SKM-1 treated with dmso at 0.1 percent for 144 hours (cell line): Measurements from ENCODE around the gene PGAM2.
"Not testable (repeated sequence)": the region's sequence is repeated elsewhere in the genome, so short reads cannot be mapped to it uniquely, and the experiment has no call there.

Experiments
- DNase-seq: peaks from one replicate; lab custom pipeline; 2025; ENCODE audit not compliant: unreplicated experiment; lab: John Stamatoyannopoulos, UW

Gene PGAM2

DNA sequence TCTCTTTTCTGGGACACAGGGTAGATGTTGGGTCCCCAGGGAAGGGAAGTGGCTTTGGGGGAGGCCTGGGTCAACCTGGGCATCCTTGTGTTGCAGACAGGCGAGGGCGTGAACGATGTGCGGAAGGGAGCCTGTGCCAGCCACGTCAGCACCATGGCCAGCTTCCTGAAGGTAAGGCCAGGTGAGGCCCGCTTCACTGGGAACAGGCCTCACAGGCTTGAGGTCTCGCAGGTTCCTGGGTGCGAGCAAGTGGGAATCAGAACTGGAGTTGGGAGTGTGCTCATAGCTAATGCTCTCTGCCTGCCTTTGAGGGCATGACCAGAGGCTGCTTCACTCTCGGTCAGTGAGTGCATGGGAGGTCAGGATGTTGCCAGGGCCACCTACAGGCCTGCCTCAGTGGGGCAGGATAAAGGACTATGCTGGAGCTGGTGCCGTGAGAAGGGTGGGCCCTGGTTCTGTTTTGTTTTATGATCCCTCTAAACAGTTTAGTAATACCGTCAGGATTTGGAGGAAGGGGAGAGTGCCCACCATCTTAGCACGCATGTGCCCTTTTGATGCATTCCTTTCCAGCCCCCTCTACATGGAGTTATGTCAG, 12.5 kb downstream of the PGAM2 start:
- DNase-seq = no peak

DNA sequence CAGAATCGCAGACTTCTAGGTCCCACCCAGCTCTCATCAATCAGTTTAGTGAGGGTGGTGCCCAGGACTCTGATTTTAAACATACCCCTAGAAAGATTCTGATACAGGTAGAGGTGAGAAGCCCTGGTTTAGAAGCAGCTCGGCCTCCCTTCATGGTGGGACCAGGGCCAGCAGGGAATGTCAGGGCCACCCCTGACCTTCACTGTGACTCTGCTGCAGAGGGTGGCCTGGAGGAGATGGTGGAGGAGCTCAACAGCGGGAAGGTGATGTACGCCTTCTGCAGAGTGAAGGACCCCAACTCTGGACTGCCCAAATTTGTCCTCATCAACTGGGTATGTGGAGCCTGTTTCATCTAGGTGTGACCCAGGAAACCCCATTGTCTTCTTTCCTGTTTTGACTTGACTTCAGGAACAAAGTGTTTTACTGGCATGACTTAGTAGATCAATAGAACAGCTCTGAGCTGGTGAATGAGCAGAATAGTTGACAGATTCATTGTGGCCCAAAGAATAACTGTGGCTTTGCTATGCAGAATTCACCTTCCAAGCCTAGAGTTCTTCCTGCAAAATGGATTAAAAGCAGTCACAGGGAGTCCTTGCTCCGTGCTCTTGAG, 13.7 kb downstream of the PGAM2 start:
- no peak for DNase-seq

DNA sequence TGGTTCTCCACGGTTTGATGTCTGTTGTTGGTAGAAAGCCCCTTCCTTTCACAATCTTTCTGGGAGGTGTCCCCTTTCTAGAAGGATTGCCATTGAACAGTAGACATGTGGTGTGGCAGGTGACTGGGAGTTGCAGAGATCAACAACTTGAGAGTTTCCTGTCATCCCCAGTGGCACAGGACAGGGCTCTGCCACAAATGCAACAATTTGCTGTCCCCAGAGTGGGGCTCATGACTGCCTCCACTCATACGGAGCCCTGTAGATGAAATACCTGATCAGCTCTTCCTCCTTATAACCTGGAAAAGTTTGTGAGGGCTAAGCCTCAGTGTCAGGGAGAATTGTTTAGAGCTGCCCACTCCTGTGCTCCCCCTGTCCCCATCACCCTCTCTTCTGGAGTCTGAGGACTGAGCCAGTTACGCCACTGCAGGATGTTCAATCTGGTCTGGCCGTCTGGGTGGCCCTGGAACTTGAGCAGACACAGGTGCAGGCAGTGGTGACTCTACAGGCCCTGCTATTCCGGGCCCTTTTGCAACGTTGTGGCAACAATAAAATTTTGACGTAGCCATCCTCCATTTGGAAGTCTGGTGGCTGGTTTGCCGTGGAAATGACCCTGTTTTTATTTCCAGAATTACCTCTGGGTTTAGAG, 14.3 kb downstream of the PGAM2 start:
- no peak for DNase-seq

DNA sequence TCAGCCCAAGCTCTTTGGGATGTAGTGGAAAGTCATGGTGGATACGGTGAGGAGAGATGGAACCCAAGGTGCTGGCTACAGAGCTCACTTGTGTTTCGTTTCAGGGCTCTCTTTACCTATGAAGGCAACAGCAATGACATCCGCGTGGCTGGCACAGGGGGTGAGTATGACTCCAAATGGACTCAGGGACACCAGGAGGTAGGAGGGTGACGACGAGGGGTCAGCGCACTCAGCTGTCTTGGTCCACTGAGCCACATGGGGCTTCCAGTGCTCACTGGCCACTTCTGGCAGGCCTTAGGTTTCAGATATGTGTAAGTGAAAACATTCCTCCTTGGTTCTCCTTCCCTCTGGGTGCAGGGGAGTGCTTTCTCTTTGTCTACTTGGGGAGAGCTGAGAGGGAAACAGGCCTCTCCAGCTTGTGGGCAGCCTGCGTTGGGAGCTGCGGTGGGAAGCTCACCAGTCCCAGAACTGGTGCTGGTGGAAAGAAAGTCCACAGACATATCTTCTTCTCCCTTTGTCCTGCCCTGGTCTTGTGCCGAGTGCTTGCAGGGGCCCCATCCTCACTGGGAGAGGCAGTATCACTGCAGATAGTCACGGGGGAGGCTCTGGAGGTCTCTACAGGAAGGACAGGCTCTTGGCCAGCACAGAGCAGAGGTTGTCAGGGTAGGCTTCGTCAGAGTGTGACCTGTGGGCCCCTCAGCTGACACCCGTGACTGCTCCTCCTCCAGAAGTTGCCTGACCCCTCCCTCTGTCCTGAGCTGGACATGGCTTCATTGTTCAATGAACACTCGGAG, 15.0 kb downstream of the PGAM2 start:
- no peak for DNase-seq

DNA sequence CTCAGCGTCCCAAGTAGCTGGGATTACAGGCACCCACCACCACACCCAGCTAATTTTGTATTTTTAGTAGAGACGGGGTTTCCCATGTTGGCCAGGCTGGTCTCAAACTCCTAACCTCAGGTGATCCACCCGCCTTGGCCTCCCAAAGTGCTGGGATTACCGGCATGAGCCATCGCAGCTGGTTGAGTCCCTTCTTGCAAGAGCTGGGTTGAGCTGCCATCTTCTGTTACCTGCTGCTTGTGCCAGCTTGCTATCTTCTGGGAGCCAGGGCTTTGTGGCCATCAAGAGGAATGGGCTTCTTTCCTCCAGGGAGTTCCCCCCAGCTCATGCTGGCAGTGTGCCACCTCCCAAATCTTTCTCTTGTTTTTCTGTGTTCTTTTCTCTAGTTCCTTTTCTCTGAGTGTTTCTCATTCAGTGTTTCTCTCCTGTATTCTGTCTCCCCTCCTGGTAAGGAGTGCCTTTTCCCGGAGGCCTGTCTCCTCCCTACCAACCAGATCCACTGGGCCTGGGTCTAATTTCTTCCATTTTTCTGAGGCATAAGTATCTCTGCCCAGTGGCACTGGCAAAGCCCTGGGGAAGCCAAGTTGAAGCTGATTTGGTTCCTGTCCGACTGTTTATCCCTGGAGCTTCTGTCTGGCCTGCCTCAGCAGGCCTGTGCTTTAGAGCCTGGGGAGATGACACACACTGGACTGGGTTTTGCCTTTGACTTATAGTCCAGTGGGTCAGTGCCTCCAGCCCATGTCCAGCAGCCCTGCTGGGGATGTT, 17.2 kb downstream of the PGAM2 start:
- DNase-seq = no peak

DNA sequence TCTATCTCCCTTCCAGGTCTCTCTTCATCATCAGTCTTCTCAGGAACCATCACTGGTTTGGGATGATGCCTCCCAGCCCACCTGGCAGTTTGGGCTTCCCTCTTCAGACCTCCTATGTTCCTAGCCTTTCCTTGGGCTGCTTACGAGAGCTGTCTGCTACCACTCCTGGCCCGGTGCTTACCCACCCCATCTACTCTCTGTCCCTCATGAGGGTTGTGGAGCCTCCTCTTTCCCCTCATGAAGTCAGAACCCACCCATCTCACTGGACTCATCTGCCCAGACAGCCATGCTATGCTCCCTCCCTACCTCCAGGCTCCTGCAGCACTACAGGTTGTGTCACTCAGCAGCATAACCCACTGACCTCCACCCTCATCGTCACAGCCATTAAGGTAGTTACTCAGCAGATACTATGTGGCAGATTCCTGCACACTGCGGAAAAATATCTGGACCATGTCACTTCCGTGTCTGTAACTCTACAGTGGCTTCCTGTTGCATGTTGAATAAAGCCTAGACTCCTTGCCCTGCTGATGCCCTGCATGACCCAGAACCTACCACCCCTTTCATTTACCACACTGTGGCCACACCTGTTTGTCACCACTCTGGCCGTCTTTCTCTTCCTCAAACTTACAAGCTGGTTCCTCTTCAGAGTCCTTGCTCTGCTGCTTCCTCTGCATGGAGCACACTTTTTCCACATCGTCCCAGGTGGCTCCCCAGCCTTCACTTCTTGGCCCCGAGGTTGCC, 18.9 kb downstream of the PGAM2 start:
- peak; percentile 98 for DNase-seq

DNA sequence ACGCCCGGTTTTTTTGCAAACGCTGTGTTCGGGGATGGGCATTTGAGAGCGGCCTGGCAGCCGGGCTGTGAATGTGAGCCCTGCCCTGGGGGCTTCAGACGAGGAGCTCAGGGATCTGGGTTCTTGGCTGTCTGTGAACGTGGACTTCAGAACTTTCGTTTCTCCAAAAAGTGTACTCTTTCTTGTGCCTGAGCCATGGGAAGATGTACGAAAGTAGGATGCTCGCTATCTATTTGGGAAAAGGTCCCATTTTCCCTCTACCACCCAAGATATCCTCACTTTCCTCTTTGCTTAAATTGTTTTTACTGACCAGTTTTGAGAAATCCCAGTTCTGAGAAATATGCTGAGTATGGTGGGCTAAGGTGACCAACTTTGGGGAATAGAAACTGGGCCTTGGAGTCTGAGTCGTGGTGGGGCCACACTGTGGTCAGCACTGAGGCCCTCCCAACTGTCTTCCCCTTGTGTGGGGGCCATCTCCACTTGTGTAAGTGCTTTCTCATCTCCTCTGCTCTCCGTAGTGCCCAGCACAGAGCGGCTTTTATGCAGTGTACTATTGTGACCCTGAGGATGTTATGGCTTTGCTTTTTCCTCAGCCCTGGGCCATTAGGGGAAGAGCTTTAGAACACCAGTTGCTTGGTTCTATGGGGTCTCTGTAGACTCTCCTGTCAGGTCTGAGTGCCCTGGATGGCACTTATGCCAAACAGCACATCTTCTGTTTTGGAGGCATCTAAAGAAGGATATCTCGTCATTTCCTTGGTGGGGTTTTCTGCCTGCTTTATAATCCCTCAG, 19.9 kb downstream of the PGAM2 start:
- DNase-seq = peak; percentile 21

DNA sequence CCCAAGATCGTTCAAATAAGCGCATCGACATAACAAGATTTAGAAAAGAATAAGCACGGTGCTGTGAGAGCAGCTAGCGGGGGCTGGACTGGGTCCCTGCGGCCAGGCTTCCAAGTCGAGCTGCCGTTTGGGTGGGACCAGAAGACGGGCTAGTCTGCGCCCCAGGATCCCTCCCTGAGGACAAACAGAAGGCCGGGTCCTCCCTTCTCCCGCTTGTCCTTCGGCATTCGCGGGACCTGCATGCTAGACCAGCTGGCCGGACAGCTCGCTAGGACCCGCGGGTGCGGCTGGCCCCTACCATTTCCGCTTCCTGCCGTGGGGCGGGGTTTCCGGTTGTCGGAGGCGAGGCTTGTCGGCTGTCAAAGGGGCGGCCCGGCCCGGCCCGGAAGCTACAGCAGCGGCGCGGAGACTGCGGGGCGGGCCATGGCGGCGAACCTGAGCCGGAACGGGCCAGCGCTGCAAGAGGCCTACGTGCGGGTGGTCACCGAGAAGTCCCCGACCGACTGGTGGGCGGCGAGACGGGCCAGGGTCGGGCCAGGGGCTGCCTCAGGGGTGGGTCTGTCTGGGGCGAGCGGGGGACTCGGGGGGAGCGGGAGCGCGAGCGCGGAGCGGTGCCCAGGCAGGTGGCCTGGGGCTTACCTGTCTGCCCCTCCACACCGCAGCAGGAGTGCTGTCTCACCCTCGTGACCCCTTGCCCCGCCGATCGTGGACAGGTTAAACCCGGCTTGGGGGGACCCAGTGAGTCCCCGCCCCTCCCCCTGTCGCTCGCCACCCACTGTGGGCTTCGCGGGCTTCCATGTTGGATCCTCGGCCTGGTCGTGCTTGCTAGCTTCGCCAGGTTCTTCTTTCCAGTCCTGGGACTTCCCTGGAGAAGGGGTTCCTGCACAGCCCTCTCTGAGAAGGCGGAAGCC, 20.8 kb downstream of the PGAM2 start, which contains the start of gene DBNL:
Gene DBNL (plus strand): TSS at position 388 of the 911 bp plus-strand sequence. CDS start 36 bp downstream, at position 424.
- peak; percentile 76 for DNase-seq

DNA sequence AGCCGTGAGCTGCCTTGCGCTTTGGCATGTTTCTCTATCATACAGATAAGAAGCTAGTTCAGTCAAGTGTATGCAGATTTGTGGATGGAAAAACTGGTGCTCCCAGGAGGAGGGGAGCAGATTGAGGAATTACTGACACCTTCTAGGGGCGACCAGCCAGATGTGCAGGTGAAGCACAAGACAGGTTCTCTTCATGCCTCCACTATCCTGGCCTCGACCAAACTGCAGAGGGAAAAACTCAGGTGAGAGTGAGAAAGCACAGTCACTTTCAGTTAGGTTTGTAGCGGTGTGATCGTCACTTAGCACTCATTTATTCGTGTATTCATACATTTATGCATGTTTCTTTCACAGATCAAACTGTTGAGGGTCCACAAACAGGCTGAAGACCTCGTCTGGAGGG, 21.5 kb downstream of the PGAM2 start:
- no peak for DNase-seq

DNA sequence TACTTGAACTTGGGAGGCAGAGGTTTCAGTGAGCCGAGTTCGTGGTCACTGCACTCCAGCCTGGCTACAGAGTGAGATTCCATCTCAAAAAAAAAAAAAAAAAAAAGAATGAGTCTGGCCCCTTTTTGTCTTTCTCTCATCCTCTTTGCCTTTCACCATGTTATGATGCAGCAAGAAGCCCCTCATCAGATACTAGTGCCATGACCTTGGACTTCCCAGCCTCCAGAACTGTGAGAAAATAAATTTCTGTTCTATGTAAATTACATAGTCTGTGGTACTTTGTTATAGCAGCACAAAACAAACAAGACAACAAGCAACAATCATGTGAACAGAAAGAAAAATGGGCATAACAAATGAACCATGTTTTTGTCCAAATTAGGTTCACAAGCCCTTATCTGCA, 23.1 kb downstream of the PGAM2 start:
- no peak for DNase-seq

DNA sequence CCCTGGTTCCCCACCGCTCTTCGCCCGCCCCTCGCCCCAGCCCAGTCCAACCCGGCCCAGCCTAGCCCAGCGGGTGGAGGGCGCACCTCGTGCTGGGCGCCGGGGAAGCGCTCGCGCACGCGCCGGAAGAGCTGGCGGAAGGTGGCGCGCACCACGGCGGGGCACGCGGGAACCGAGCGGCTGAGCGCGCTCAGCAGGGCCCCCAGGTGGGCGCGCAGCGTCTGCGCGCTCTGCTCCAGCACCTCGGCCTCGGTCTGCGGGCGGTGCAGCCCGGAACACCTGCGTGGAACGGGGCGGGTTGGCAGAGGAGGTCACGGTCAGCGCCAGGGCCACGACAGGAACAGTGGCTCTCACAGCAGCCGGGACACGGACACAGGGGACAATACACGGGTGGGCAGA, 24.9 kb downstream of the PGAM2 start:
- DNase-seq = not testable (repeated sequence)

DNA sequence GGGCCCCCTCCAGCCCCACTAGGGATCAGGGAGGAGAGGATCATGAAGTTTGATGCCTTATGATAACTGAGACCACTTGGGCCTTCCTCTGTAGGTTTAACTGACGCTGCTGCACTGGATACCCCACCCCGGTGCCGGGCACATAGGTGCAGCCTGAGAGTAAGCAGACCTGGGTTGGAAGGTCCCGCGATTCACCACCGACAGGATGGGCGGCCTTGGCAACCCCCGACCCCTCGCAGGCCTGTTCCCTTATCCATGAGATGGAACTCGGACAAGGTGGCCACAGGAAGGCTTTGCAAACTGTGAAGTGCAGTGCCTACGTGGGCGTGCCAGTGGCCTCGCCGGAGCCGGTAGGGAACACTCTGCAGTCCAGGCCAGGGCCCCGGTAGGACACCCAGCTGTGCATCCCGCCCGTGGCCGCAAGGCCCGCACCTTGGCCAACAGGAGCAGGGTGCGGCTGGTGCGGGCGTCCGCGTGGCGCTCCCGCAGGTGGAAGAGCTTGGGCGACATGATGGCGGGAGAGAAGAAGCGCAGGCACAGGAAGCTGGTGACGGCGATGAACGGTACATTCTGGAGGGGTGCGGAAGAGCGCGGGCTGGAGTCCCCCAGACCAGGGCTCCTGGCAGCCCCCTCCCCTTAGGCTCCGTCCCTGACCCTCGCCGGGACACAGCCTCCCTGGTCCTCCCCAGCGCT, 25.4 kb downstream of the PGAM2 start:
- DNase-seq = not testable (repeated sequence)

DNA sequence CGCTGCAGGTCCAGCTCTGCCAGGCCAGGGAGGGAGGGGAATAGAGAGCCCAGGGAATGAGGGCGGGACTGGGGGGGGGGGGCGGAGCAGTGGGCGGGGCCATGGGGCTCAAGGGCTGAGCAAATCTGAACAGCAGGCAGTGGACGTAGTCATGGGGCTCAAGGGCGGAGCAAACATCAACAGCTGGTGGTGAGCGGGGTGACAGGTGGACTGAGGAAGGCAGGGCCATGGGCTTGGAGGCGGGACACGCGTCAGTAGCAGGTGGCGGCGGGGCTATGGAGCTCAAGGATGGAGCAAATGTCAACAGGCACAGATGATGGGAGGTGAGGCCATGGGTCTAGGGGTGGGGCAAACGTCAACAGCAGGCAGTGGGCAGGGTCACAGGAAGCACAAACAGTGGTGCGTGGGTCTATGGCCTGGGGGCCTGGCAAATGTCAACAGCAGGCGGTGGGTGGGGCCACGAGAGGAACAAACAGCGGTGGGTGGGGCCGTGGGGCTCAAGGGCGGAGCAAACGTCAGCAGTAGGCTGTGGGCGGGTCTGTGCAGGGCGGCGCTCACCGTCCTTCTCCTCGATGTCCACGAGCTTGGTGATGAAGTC, 26.3 kb downstream of the PGAM2 start:
- DNase-seq = not testable (repeated sequence)

DNA sequence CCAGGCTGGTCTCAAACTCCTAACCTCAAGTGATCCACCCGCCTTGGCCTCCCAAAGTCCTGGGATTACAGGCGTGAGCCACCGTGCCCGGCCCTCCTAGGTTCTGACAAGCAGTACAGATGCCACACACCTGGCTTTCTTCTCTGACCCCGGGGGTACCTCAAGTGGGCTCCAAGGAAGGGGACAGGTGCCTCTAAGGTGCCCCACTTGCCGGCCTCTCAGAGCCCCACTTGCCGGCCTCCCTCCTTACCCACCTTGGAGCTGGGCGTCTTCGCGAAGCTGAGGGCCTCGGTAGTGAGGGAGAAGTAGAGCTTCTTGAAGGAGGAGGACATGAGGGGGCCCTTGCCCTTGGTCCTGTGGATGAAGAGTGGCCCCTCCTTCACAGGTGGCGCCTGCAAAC, 26.8 kb downstream of the PGAM2 start:
- not testable (repeated sequence) for DNase-seq

DNA sequence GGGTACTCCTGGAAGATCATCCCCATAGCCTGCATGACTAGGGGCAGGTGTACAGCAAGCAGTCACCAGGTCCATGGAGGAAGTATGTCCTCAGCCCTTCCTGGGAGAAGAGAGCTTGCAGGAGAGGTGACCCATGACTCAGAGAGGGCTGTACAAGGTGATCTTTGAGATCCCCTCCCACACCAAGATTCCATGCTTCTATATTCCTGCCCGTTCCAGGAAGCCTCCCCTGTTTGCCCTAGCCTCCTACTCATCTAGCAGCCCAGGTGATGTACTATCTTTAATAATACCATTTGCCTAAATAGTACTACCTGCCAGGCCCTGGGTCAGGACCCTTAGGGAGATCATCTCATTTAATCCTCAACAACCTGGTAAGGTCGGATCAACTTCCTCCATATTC, 27.4 kb downstream of the PGAM2 start:
- DNase-seq = not testable (repeated sequence)

DNA sequence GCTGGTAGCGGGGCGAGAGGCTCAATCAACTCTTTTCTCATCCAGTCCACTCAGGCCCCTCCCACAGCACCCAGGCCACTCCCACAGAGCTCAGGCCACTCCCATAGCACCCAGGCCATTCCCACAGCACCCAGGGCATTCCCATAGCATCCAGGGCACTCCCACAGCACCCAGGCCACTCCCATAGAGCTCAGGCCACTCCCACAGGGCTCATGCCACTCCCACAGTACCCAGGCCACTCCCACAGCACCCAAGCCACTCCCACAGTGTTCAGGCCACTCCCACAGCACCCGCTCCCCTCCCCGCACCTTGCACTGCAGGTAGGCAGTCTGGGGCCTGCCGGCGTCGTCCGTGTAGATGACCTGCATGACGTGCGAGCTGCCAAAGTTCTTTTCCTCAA, 29.0 kb downstream of the PGAM2 start:
- not testable (repeated sequence) for DNase-seq
